IMR-90 (cell line): Measurements from ENCODE around the gene NCK1. TPM values are rescaled to one million over a fixed set of nuclear protein-coding genes. Genes with fewer than 3 reads are reported as not detected.

Experiments used
- ATAC-seq: fragments of 200-7000 bp; cut with Tn5 transposase; 2 replicates; pipeline ENCODE4 v1.9.1; 2020; ENCODE audit warnings: low read depth, mild to moderate bottlenecking, moderate library complexity
- BruUV-seq: library from RNA; stranded (reverse); fragments of 400-500 nt; replicated peaks from 2 replicates; lab custom pipeline; 2021; lab: Mats Ljungman, UMichigan
- CTCF ChIA-PET: fragments of 300-600 bp; formaldehyde crosslinking; extraction: SDS; loops from one replicate; lab custom pipeline; 2021; ENCODE audit warnings: antibody characterized with exemption; lab: Yijun Ruan, JAX
- POLR2A ChIA-PET: fragments of 300-600 bp; sonication (Branson Sonifier 250); formaldehyde crosslinking; loops from one replicate; lab custom pipeline; 2022; ENCODE audit warnings: antibody characterized with exemption; ENCODE audit not compliant: unreplicated experiment; lab: Charles Lee
- DNase-seq: peaks from one replicate; pipeline ENCODE4 v3.0.0; 2013
- H2AFZ ChIP-seq: replicated peaks from 2 replicates; pipeline ENCODE3; 2013; ENCODE audit warnings: low read length, mild to moderate bottlenecking; ENCODE audit not compliant: poor library complexity
- H2AK5ac ChIP-seq: 2 replicates; pipeline ENCODE4 v1.6.1; 2013; ENCODE audit warnings: low read depth, low read length, inconsistent platforms
- H2AK9ac ChIP-seq: replicated peaks from 2 replicates; pipeline ENCODE3; 2013; ENCODE audit warnings: mild to moderate bottlenecking, low read depth, low read length, moderate library complexity; ENCODE audit not compliant: poor library complexity
- H2BK120ac ChIP-seq: 2 replicates; pipeline ENCODE4 v1.6.1; 2013; ENCODE audit warnings: low read depth, low read length, inconsistent platforms
- H2BK15ac ChIP-seq: 3 replicates; pipeline ENCODE4 v1.6.1; 2013; ENCODE audit warnings: low read depth, low read length, inconsistent platforms
- H2BK20ac ChIP-seq: 2 replicates; pipeline ENCODE4 v1.6.1; 2013; ENCODE audit warnings: low read depth, mild to moderate bottlenecking, inconsistent platforms, low read length, moderate library complexity
- H2BK5ac ChIP-seq: 2 replicates; pipeline ENCODE4 v1.6.1; 2013; ENCODE audit warnings: mild to moderate bottlenecking, low read depth, low read length, inconsistent platforms; ENCODE audit not compliant: poor library complexity, severe bottlenecking
- H3K14ac ChIP-seq: replicated peaks from 2 replicates; pipeline ENCODE4 v1.6.1; 2013; ENCODE audit warnings: low read depth, low read length, inconsistent platforms
- H3K18ac ChIP-seq: 2 replicates; pipeline ENCODE4 v1.6.1; 2013; ENCODE audit warnings: low read depth, low read length, control low read depth
- H3K23ac ChIP-seq: 2 replicates; pipeline ENCODE4 v1.6.1; 2013; ENCODE audit warnings: low read depth, low read length, inconsistent platforms
- H3K27ac ChIP-seq: 2 replicates; pipeline ENCODE4 v1.5.1; 2013; ENCODE audit warnings: mild to moderate bottlenecking, control low read depth, low read length; ENCODE audit not compliant: insufficient read depth
- H3K27me3 ChIP-seq: 2 replicates; pipeline ENCODE4 v1.6.1; 2013; ENCODE audit warnings: low read length; ENCODE audit not compliant: control insufficient read depth, insufficient read depth
- H3K36me3 ChIP-seq: 2 replicates; pipeline ENCODE4 v1.6.1; 2013; ENCODE audit warnings: low read length, mixed read lengths; ENCODE audit not compliant: control insufficient read depth, insufficient read depth
- H3K4ac ChIP-seq: 2 replicates; pipeline ENCODE4 v1.6.1; 2013; ENCODE audit warnings: low read depth, low read length, inconsistent platforms
- H3K4me1 ChIP-seq: 2 replicates; pipeline ENCODE4 v1.6.1; 2013; ENCODE audit warnings: low read length, mixed read lengths; ENCODE audit not compliant: control insufficient read depth, insufficient read depth
- H3K4me2 ChIP-seq: 2 replicates; pipeline ENCODE4 v1.6.1; 2013; ENCODE audit warnings: low read depth, mild to moderate bottlenecking, control low read depth, low read length, moderate library complexity
- H3K4me3 ChIP-seq: 2 replicates; pipeline ENCODE4 v1.5.1; 2013; ENCODE audit warnings: low read depth, mild to moderate bottlenecking, control low read depth, low read length, moderate library complexity; ENCODE audit not compliant: insufficient read depth
- H3K56ac ChIP-seq: 2 replicates; pipeline ENCODE4 v1.6.1; 2013; ENCODE audit warnings: low read length, inconsistent platforms; ENCODE audit not compliant: insufficient read depth; ENCODE audit errors: extremely low read depth
- H3K79me1 ChIP-seq, 2 experiments: 2 replicates each; pipeline ENCODE4 v1.6.1; 2013; ENCODE audit warnings: low read length in 2 of 2, inconsistent platforms in 1 of 2, low read depth in 1 of 2
- H3K9ac ChIP-seq: 2 replicates; pipeline ENCODE4 v1.6.1; 2013; ENCODE audit warnings: low read depth, low read length, control low read depth
- H3K9me1 ChIP-seq: 2 replicates; pipeline ENCODE4 v1.6.1; 2013; ENCODE audit warnings: low read length, inconsistent platforms; ENCODE audit not compliant: insufficient read depth
- H3K9me3 ChIP-seq: 2 replicates; pipeline ENCODE4 v1.6.1; 2013; ENCODE audit warnings: low read length; ENCODE audit not compliant: control insufficient read depth, insufficient read depth
- H4K20me1 ChIP-seq: 2 replicates; pipeline ENCODE4 v1.6.1; 2013; ENCODE audit warnings: low read length, inconsistent platforms; ENCODE audit not compliant: insufficient read depth
- H4K5ac ChIP-seq: 2 replicates; pipeline ENCODE4 v1.6.1; 2013; ENCODE audit warnings: mild to moderate bottlenecking, low read depth, low read length, control low read depth
- H4K8ac ChIP-seq, 2 experiments: 2 replicates each; pipeline ENCODE4 v1.6.1; 2013; ENCODE audit warnings: low read depth in 2 of 2, low read length in 2 of 2, control low read depth in 1 of 2, inconsistent platforms in 1 of 2
- H4K91ac ChIP-seq: 2 replicates; pipeline ENCODE4 v1.6.1; 2013; ENCODE audit warnings: low read depth, low read length, inconsistent platforms; ENCODE audit not compliant: insufficient read depth
- BHLHE40 ChIP-seq: fragments of 150-350 bp; IDR thresholded peaks from 2 replicates; pipeline ENCODE4 v1.6.1; 2016; ENCODE audit warnings: mild to moderate bottlenecking, low read depth, low read length
- CEBPB ChIP-seq: IDR thresholded peaks from 2 replicates; pipeline ENCODE4 v1.6.1; 2012; ENCODE audit warnings: low read depth, low read length, improper control_type of control experiment
- CTCF ChIP-seq: conservative IDR thresholded peaks from 2 replicates; pipeline ENCODE4 v1.5.1; 2012; ENCODE audit warnings: mild to moderate bottlenecking, low read depth, low read length, improper control_type of control experiment
- NFE2L2 ChIP-seq: fragments of 150-350 bp; IDR thresholded peaks from 2 replicates; pipeline ENCODE4 v1.6.1; 2016; ENCODE audit warnings: low read depth, mild to moderate bottlenecking, low read length
- RFX5 ChIP-seq: IDR thresholded peaks from 2 replicates; pipeline ENCODE4 v1.8.0; 2012; ENCODE audit warnings: low read depth, mild to moderate bottlenecking, low read length, moderate library complexity
- WGBS, 2 experiments: methylation state at CpG; one replicate each; pipeline versions ENCODE4 v1.1.5 to v1.1.7; 2013; ENCODE audit warnings: missing lambda C conversion rate in 2 of 2; ENCODE audit not compliant: insufficient read length in 1 of 2; ENCODE audit errors: extremely low coverage in 2 of 2; 5-methylcytosine and 5-hydroxymethylcytosine counted together
- dilution Hi-C: fragments of 300-500 bp; cut with HindIII; formaldehyde crosslinking; loops from one replicate; pipeline ENCODE4 v1.14.3; 2018; ENCODE audit warnings: low sequenced_read_pairs; ENCODE audit not compliant: unreplicated experiment
- in situ Hi-C: fragments of 300-500 bp; cut with MboI; formaldehyde crosslinking; loops from 3 replicates; pipeline ENCODE4 v1.14.3; 2019; ENCODE audit warnings: low sequenced_read_pairs, inconsistent platforms, mixed read lengths
- intact Hi-C: fragments of 100-400 bp; cut with micrococcal nuclease; formaldehyde crosslinking; loops from 2 replicates; pipeline ENCODE4 v1.10.0; 2022
- polyA plus RNA-seq, 3 experiments: library from polyadenylated mRNA; depleted of rRNA; stranded (reverse); fragments of >200 nt; gene quantifications; 2 replicates each; pipeline ENCODE4 v1.2.3, GENCODE V29; 2012; ENCODE audit warnings: low replicate concordance in 1 of 3
- total RNA-seq: library from RNA; depleted of rRNA; stranded (reverse); fragments of >200 nt; gene quantifications from 2 replicates; pipeline ENCODE4 v1.2.3, GENCODE V29; 2012

The NCK1 gene
- total and polyA plus RNA-seq, 2 of the 4 experiments (the other 2 are of a cell fraction) = 23.7 to 24.3 TPM

DNA sequence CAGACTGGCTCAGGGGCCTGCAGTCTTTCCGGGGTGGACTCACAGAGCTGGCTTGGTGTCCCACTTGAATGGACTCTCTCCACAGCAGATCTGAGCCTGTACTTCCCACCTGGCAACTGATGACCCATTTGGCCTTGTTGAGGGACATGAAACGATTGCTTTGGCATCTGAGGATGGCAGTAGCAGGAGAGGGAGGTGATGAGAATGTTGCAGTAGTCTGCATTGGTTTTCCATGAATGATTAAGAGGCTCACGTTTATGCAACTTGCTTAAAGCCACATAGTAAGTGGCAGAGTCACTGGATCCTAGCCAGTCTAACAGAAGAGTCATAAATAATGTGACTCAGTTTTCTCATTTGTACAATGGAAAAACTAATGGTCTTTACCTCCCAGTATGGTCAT, 117.7 kb downstream of the NCK1 start:
- H2AFZ ChIP-seq = no peak overlapping the region
- no peak overlapping the region for H2BK120ac ChIP-seq
- intact Hi-C loops = no loop called here
- no peak overlapping the region for H3K4me2 ChIP-seq
- no peak overlapping the region for H3K14ac ChIP-seq
- H4K8ac ChIP-seq = no peak overlapping the region
- no peaks in the 10 kb centered on the region for H3K9me3 ChIP-seq
- DNase-seq (peak; percentile 72), ATAC-seq (peak; percentile 29)
- dilution Hi-C loops = no loop called here
- no peak overlapping the region for H3K9ac ChIP-seq
- peaks cover 5% of the 10 kb centered on the region; the same call in 1 of the 2 replicates for H3K9me1 ChIP-seq
- no peaks in the 10 kb centered on the region for H3K36me3 ChIP-seq
- no peak overlapping the region for H3K27ac ChIP-seq
- ChIA-PET POLR2A (no interaction called here), CTCF (no interaction called here)
- peaks cover 7% of the 10 kb centered on the region for H3K4me1 ChIP-seq
- H3K79me1 ChIP-seq = no peaks in the 10 kb centered on the region
- no peak overlapping the region for H3K4me3 ChIP-seq
- TF ChIP-seq RFX5 (peak; percentile 91; the same call in 1 of the 2 replicates), NFE2L2 (no peak), CTCF (no peak), BHLHE40 (peak; percentile 77), CEBPB (peak; percentile 55; the same call in 1 of the 2 replicates)
- H4K20me1 ChIP-seq = no peaks in the 10 kb centered on the region
- H3K56ac ChIP-seq = no peak overlapping the region
- no peak overlapping the region; the same call in 1 of the 2 replicates for H3K23ac ChIP-seq
- H2AK5ac ChIP-seq = no peak overlapping the region
- H2BK20ac ChIP-seq = no peak overlapping the region
- H3K4ac ChIP-seq = 0 out of 2 replicates have a peak overlapping the region, but pooled peaks have one; percentile 22
- in situ Hi-C loops = no loop called here
- 48% methylated on average over 2 of the region's 3 CpGs; no CpG with 5 or more reads in 1 of the 2 experiments for WGBS, 2 experiments
- no peak overlapping the region for H2BK5ac ChIP-seq
- H4K91ac ChIP-seq = no peak overlapping the region
- no peak overlapping the region for H4K5ac ChIP-seq
- no peak overlapping the region for H3K18ac ChIP-seq
- H2BK15ac ChIP-seq = no peak overlapping the region
- H2AK9ac ChIP-seq = peak overlapping the region; percentile 44
- BruUV-seq = no TSS peak
- no peaks in the 10 kb centered on the region for H3K27me3 ChIP-seq
